SK-N-SH (cell line): ENCODE data around the gene RAPSN. TPM values are rescaled to one million over a fixed set of nuclear protein-coding genes. Genes with fewer than 3 reads are reported as not detected.

ENCODE experiments used
- CTCF ChIA-PET: fragments of 300-600, 350-600 bp; formaldehyde crosslinking; extraction: SDS; loops from one replicate; lab custom pipeline; 2021; lab: Yijun Ruan, JAX
- POLR2A ChIA-PET: fragments of 350-600 bp; sonication (Branson Sonifier 250); formaldehyde crosslinking; extraction: SDS; loops from one replicate; lab custom pipeline; 2020; ENCODE audit warnings: antibody characterized with exemption, inconsistent platforms; lab: Yijun Ruan, JAX
- DNase-seq: peaks from one replicate; pipeline ENCODE4 v3.0.0; 2012
- H2AFZ ChIP-seq: fragments of 200-600 bp; sonication (generic); 2 replicates; pipeline ENCODE4 v1.8.1; 2016; ENCODE audit warnings: antibody characterized with exemption, mild to moderate bottlenecking, low read depth
- H3F3A ChIP-seq: fragments of 200-600 bp; sonication (generic); replicated peaks from 2 replicates; pipeline ENCODE3; 2016; ENCODE audit warnings: antibody characterized with exemption, mild to moderate bottlenecking; ENCODE audit not compliant: insufficient read depth
- H3K27ac ChIP-seq, 2 experiments: fragments of 200-500 bp in 1 of 2; fragments of 200-600 bp in 1 of 2; sonication (Bioruptor generic) in 1 of 2; sonication (generic), shearing (Covaris generic) in 1 of 2; 2 replicates each; pipeline versions ENCODE4 v1.5.1 to v1.6.1; 2014 to 2016; ENCODE audit warnings: low read depth in 2 of 2, inconsistent platforms in 1 of 2, low read length in 1 of 2, mild to moderate bottlenecking in 1 of 2, mixed read lengths in 1 of 2
- H3K27me3 ChIP-seq: fragments of 200-600 bp; sonication (generic), shearing (Covaris generic); 2 replicates; pipeline ENCODE4 v1.6.1; 2016; ENCODE audit warnings: mixed run types; ENCODE audit not compliant: insufficient read depth
- H3K36me3 ChIP-seq, 2 experiments: fragments of 200-500 bp in 1 of 2; fragments of 200-600 bp in 1 of 2; sonication (Bioruptor generic) in 1 of 2; sonication (generic) in 1 of 2; replicated peaks in 1 of 2; 2 replicates each; pipeline versions ENCODE3 to v1.5.1; 2014 to 2016; ENCODE audit warnings: low read length in 1 of 2, mild to moderate bottlenecking in 1 of 2; ENCODE audit not compliant: insufficient read depth in 2 of 2, control insufficient read depth in 1 of 2
- H3K4me1 ChIP-seq, 2 experiments: fragments of 200-500 bp in 1 of 2; fragments of 200-600 bp in 1 of 2; sonication (Bioruptor generic) in 1 of 2; sonication (generic), shearing (Covaris generic) in 1 of 2; 2 replicates each; pipeline versions ENCODE4 v1.5.1 to v1.6.1; 2014 to 2016; ENCODE audit warnings: low read depth in 1 of 2, low read length in 1 of 2, mixed run types in 1 of 2; ENCODE audit not compliant: insufficient read depth in 2 of 2, control insufficient read depth in 1 of 2
- H3K4me2 ChIP-seq: fragments of 200-600 bp; sonication (generic), shearing (Covaris generic); 2 replicates; pipeline ENCODE4 v1.6.1; 2017; ENCODE audit warnings: mixed run types
- H3K4me3 ChIP-seq, 2 experiments: fragments of 200-500 bp in 1 of 2; fragments of 200-600 bp in 1 of 2; sonication (Bioruptor generic) in 1 of 2; sonication (generic), shearing (Covaris generic) in 1 of 2; 2 replicates each; pipeline versions ENCODE4 v1.5.1 to v1.8.1; 2014 to 2016; ENCODE audit warnings: low read depth in 2 of 2, inconsistent platforms in 1 of 2, low read length in 1 of 2, mild to moderate bottlenecking in 1 of 2, mixed read lengths in 1 of 2, moderate library complexity in 1 of 2
- H3K79me2 ChIP-seq: fragments of 200-600 bp; sonication (generic); 2 replicates; pipeline ENCODE4 v1.8.1; 2017; ENCODE audit warnings: mild to moderate bottlenecking; ENCODE audit not compliant: insufficient read depth
- H3K9ac ChIP-seq: fragments of 200-600 bp; sonication (generic); 2 replicates; pipeline ENCODE4 v1.6.1; 2017; ENCODE audit warnings: mixed run types
- H3K9me2 ChIP-seq: fragments of 200-600 bp; sonication (generic); 2 replicates; pipeline ENCODE4 v1.6.1; 2017; ENCODE audit warnings: mixed run types
- H3K9me3 ChIP-seq: fragments of 200-600 bp; sonication (generic); 2 replicates; pipeline ENCODE4 v1.6.1; 2017; ENCODE audit warnings: mixed run types, mild to moderate bottlenecking, moderate library complexity
- H4K20me1 ChIP-seq: fragments of 200-600 bp; sonication (generic); 2 replicates; pipeline ENCODE4 v1.6.1; 2017; ENCODE audit warnings: mild to moderate bottlenecking, mixed run types; ENCODE audit not compliant: insufficient read depth
- CHD2 ChIP-seq: fragments of 150-350 bp; IDR thresholded peaks from 2 replicates; pipeline ENCODE4 v1.6.1; 2018; ENCODE audit warnings: low read length; ENCODE audit not compliant: partially characterized antibody
- EP300 ChIP-seq, 2 experiments: IDR thresholded peaks; 2 replicates each; pipeline versions ENCODE4 v1.4.0 to v1.6.1; 2012; ENCODE audit warnings: borderline replicate concordance in 1 of 2, low read depth in 1 of 2, low read length in 1 of 2
- EZH2phosphoT487 ChIP-seq: fragments of 200-600 bp; sonication (generic); IDR thresholded peaks from 2 replicates; pipeline ENCODE4 v1.6.1; 2017; ENCODE audit warnings: low read depth, mixed run types, mild to moderate bottlenecking, antibody characterized with exemption, moderate library complexity, borderline replicate concordance
- FOSL2 ChIP-seq: IDR thresholded peaks from 2 replicates; pipeline ENCODE4 v1.4.0; 2012; ENCODE audit warnings: low read depth, mild to moderate bottlenecking, moderate library complexity, borderline replicate concordance
- FOXM1 ChIP-seq: IDR thresholded peaks from 2 replicates; pipeline ENCODE4 v1.4.0; 2012; ENCODE audit warnings: low read depth, mild to moderate bottlenecking
- GATA2 ChIP-seq: sonication (generic); formaldehyde crosslinking; IDR thresholded peaks from 2 replicates; pipeline ENCODE4 v1.5.0; 2020; ENCODE audit warnings: mild to moderate bottlenecking, missing genetic modification reagents
- JUND ChIP-seq: IDR thresholded peaks from 2 replicates; pipeline ENCODE4 v1.4.0; 2012
- NFIC ChIP-seq: IDR thresholded peaks from 2 replicates; pipeline ENCODE4 v1.4.0; 2012; ENCODE audit warnings: borderline replicate concordance
- RFX5 ChIP-seq: IDR thresholded peaks from 2 replicates; pipeline ENCODE4 v1.6.1; 2012; ENCODE audit warnings: mild to moderate bottlenecking, improper control_type of control experiment, low read length
- RXRA ChIP-seq: IDR thresholded peaks from 2 replicates; pipeline ENCODE4 v1.4.0; 2012; ENCODE audit warnings: low read depth, mild to moderate bottlenecking, borderline replicate concordance
- SIN3A ChIP-seq: IDR thresholded peaks from 2 replicates; pipeline ENCODE4 v1.6.1; 2012; ENCODE audit warnings: low read depth, mild to moderate bottlenecking, low read length, moderate library complexity, borderline replicate concordance
- TEAD4 ChIP-seq: IDR thresholded peaks from 2 replicates; pipeline ENCODE4 v1.4.0; 2012; ENCODE audit warnings: mild to moderate bottlenecking, borderline replicate concordance; ENCODE audit not compliant: insufficient read depth
- WGBS: methylation state at CpG from one replicate; pipeline ENCODE4 v1.1.6; 2017; ENCODE audit warnings: low lambda C conversion rate; 5-methylcytosine and 5-hydroxymethylcytosine counted together
- polyA plus RNA-seq, 3 experiments: library from polyadenylated mRNA; depleted of rRNA; stranded (reverse); fragments of >200 nt; gene quantifications; 2 replicates each; pipeline ENCODE4 v1.2.3, GENCODE V29; 2012
- TF ChIP-seq, protein P1 (sequence below): IDR thresholded peaks from 2 replicates; pipeline ENCODE4 v1.6.1; 2012; ENCODE audit warnings: mild to moderate bottlenecking, low read depth, low read length, moderate library complexity
- TF ChIP-seq, protein P2 (sequence below): IDR thresholded peaks from 2 replicates; pipeline ENCODE4; 2012
- TF ChIP-seq, protein P3 (sequence below): IDR thresholded peaks from 2 replicates; pipeline ENCODE4 v1.4.0; 2012; ENCODE audit warnings: low read depth

The RAPSN gene
- polyA plus RNA-seq, 1 of the 3 experiments (the other 2 are of a cell fraction) = 0.07 TPM

DNA sequence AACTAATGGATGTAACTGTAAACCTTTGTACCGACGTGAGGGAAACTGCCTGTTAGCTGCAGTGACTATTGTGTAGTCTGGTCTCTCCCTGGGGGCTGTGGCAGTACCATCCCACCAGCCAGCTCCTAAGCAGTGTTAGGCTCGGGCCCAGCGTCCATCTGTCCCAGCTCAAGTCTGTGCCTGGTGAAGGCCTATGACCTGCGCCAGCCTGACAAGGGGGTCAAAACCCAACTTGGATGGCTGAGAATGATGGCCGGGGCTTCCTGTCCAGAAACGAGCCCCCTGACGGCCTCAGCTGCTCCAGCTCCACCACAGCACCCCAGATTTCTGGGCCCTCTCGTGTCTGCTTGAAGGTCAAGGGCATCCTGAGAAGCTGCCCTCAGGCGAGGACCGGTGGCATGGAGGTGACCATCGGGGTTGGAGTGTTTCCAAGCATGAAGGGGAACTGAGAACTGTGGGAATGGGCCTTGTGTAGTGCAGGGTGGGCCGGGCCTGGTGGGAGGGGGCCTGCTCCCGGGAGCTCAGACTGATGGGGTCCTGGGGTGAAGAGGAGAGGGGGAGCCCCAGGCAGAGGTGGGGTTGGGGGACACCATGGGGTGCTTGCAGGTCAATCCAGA lies 56.3 kb downstream of the RAPSN start:
- H3K9me3 ChIP-seq = no peaks in the 10 kb centered on the region
- CTCF ChIA-PET = interaction anchor here (1.0 to 20.7 kb wide), 6 partner anchors 13 to 144 kb away, joined by 3 to 239 read pairs (median 14); partner anchors contain the start of gene ACP2
- POLR2A ChIA-PET = no interaction called here
- peaks cover 0 to 4% of the 10 kb centered on the region in 2 experiments; a peak in 1 of 4 replicates for H3K4me1 ChIP-seq
- H2AFZ ChIP-seq = no peak overlapping the region
- H3K79me2 ChIP-seq = no peaks in the 10 kb centered on the region
- no peak overlapping the region for H3K27ac ChIP-seq
- no peak overlapping the region for H3K9ac ChIP-seq
- TF ChIP-seq SIN3A (no peak), JUND (no peak), FOXM1 (no peak), EZH2phosphoT487 (no peak), FOSL2 (no peak), NFIC (no peak), RXRA (no peak), TEAD4 (no peak), GATA2 (no peak), CHD2 (no peak), EP300 (IDR thresholded peaks at IDR 0.05; ENCODE audit: borderline replicate concordance in 1 of 2, low read depth in 1 of 2, low read length in 1 of 2) (no peak), RFX5 (no peak)
- TF ChIP-seq, protein P1, sequence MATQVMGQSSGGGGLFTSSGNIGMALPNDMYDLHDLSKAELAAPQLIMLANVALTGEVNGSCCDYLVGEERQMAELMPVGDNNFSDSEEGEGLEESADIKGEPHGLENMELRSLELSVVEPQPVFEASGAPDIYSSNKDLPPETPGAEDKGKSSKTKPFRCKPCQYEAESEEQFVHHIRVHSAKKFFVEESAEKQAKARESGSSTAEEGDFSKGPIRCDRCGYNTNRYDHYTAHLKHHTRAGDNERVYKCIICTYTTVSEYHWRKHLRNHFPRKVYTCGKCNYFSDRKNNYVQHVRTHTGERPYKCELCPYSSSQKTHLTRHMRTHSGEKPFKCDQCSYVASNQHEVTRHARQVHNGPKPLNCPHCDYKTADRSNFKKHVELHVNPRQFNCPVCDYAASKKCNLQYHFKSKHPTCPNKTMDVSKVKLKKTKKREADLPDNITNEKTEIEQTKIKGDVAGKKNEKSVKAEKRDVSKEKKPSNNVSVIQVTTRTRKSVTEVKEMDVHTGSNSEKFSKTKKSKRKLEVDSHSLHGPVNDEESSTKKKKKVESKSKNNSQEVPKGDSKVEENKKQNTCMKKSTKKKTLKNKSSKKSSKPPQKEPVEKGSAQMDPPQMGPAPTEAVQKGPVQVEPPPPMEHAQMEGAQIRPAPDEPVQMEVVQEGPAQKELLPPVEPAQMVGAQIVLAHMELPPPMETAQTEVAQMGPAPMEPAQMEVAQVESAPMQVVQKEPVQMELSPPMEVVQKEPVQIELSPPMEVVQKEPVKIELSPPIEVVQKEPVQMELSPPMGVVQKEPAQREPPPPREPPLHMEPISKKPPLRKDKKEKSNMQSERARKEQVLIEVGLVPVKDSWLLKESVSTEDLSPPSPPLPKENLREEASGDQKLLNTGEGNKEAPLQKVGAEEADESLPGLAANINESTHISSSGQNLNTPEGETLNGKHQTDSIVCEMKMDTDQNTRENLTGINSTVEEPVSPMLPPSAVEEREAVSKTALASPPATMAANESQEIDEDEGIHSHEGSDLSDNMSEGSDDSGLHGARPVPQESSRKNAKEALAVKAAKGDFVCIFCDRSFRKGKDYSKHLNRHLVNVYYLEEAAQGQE = no peak
- TF ChIP-seq, protein P2, sequence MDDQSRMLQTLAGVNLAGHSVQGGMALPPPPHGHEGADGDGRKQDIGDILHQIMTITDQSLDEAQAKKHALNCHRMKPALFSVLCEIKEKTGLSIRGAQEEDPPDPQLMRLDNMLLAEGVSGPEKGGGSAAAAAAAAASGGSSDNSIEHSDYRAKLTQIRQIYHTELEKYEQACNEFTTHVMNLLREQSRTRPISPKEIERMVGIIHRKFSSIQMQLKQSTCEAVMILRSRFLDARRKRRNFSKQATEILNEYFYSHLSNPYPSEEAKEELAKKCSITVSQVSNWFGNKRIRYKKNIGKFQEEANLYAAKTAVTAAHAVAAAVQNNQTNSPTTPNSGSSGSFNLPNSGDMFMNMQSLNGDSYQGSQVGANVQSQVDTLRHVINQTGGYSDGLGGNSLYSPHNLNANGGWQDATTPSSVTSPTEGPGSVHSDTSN = no peak
- TF ChIP-seq, protein P3, sequence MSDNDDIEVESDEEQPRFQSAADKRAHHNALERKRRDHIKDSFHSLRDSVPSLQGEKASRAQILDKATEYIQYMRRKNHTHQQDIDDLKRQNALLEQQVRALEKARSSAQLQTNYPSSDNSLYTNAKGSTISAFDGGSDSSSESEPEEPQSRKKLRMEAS = no peak
- TF ChIP-seq, all 33 proteins: peak for 0
- Histone ChIP-seq H3K27me3 (no peaks in the 10 kb centered on the region), H4K20me1 (no peaks in the 10 kb centered on the region), H3F3A (no peaks in the 10 kb centered on the region), H3K36me3 (no peaks in the 10 kb centered on the region), H3K4me2 (no peak overlapping the region), H3K4me3 (no peak overlapping the region), H3K9me2 (no peaks in the 10 kb centered on the region)
- no peak for DNase-seq
- WGBS = 91% methylated on average over 10 of the region's 14 CpGs
